Fibroblast of lung (primary cell): ENCODE measurements around the gene HYAL4.

Source experiments
- EZH2 ChIP-seq: IDR thresholded peaks from 2 replicates; pipeline ENCODE4 v1.5.1; 2012; ENCODE audit warnings: low read length, control low read depth, mild to moderate bottlenecking; ENCODE audit errors: missing control alignments
- TF ChIP-seq, protein P1 (sequence below), 2 donors: IDR thresholded peaks in 1 of 2; conservative IDR thresholded peaks in 1 of 2; 1 replicate in 1 of 2; 2 replicates in 1 of 2; pipeline ENCODE4 v1.5.1; 2011 to 2012; ENCODE audit warnings: low read length in 2 of 2, control low read depth in 1 of 2, inconsistent platforms in 1 of 2, low read depth in 1 of 2, mild to moderate bottlenecking in 1 of 2

DNA sequence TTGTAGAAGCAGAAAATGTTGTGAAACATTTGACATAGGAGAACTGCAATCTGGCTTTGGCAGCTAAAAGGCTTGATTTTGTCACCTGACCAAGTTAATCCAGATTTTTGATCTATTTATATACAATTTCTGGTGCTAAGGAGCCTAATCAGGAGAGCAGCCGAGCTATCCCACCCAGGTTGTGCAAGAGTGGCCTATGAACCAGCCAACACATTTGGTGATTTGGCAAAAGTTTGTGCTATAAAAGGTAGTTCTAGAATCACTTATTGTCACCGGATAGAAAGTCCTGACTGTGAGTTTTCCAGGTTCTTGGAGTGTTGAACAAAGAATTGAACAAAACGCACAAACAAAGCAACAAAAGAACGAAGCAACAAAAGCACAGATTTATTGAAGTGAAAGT is 78.6 kb downstream of the HYAL4 start:
- TF ChIP-seq, protein P1, sequence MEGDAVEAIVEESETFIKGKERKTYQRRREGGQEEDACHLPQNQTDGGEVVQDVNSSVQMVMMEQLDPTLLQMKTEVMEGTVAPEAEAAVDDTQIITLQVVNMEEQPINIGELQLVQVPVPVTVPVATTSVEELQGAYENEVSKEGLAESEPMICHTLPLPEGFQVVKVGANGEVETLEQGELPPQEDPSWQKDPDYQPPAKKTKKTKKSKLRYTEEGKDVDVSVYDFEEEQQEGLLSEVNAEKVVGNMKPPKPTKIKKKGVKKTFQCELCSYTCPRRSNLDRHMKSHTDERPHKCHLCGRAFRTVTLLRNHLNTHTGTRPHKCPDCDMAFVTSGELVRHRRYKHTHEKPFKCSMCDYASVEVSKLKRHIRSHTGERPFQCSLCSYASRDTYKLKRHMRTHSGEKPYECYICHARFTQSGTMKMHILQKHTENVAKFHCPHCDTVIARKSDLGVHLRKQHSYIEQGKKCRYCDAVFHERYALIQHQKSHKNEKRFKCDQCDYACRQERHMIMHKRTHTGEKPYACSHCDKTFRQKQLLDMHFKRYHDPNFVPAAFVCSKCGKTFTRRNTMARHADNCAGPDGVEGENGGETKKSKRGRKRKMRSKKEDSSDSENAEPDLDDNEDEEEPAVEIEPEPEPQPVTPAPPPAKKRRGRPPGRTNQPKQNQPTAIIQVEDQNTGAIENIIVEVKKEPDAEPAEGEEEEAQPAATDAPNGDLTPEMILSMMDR (conservative IDR thresholded peaks at IDR 0.05 in 1 of 2, IDR thresholded peaks at IDR 0.05 in 1 of 2; ENCODE audit: low read depth in 1 of 2, low read length in 2 of 2): no peak
- TF ChIP-seq EZH2: no peak
